Measurements from ENCODE around the gene RGS5.

RGS5 gene

GRCh38 chr1:163137556-163138265 is 65.0 kb downstream of the RGS5 start:
- Histone ChIP-seq H3K27ac (no peak overlapping the region), H3K27me3 (no peaks in the 10 kb centered on the region), H3K36me3 (peaks cover 0 to 4% (median 0%) of the 10 kb centered on the region in 3 donors), H3K9me3 (no peaks in the 10 kb centered on the region), H3K4me3 (no peak overlapping the region), H3K4me1 (no peaks in the 10 kb centered on the region)
- DNase-seq: no peak
- no peak for TF ChIP-seq CTCF (IDR thresholded peaks at IDR 0.05)
- intact Hi-C loops (cut with DNase I; ENCODE audit: low total_unique reads): no loop called here

- Histone ChIP-seq H3K36me3 (no peaks in the 10 kb centered on the region), H3K4me1 (peaks cover 0 to 45% (median 2%) of the 10 kb centered on the region in 4 donors), H3K27ac (peak overlapping the region in 1 of 2 donors; percentile 31), H3K4me3 (no peak overlapping the region), H3K9me3 (no peaks in the 10 kb centered on the region), H3K27me3 (no peaks in the 10 kb centered on the region)
- TF ChIP-seq CTCF (IDR thresholded peaks at IDR 0.05): no peak
- DNase-seq: no peak
- intact Hi-C loops (cut with DNase I; ENCODE audit: low total_unique reads): no loop called here
Measured at GRCh38 chr1:163131981-163132380, 70.7 kb downstream of the RGS5 start.

GRCh38 chr1:163130225-163130856 is 72.4 kb downstream of the RGS5 start:
- no peak for TF ChIP-seq CTCF (IDR thresholded peaks at IDR 0.05)
- Histone ChIP-seq H3K4me3 (no peak overlapping the region), H3K4me1 (peaks cover 0 to 61% (median 2%) of the 10 kb centered on the region in 4 donors), H3K9me3 (no peaks in the 10 kb centered on the region), H3K27me3 (no peaks in the 10 kb centered on the region), H3K36me3 (no peaks in the 10 kb centered on the region), H3K27ac (peak overlapping the region in 1 of 2 donors; percentile 75)
- intact Hi-C loops (cut with DNase I; ENCODE audit: low total_unique reads): no loop called here
- no peak for DNase-seq

GRCh38 chr1:163128282-163128681 is 74.4 kb downstream of the RGS5 start:
- intact Hi-C loops (cut with DNase I; ENCODE audit: low total_unique reads): no loop called here
- Histone ChIP-seq H3K27ac (peak overlapping the region in 1 of 2 donors; percentile 75), H3K36me3 (no peaks in the 10 kb centered on the region), H3K27me3 (no peaks in the 10 kb centered on the region), H3K4me1 (peaks cover 0 to 77% (median 4%) of the 10 kb centered on the region in 4 donors), H3K9me3 (no peaks in the 10 kb centered on the region), H3K4me3 (no peak overlapping the region)
- no peak for DNase-seq
- TF ChIP-seq CTCF (IDR thresholded peaks at IDR 0.05): no peak

- DNase-seq: no peak
- TF ChIP-seq CTCF (IDR thresholded peaks at IDR 0.05): no peak
- H3K36me3 ChIP-seq: no peaks in the 10 kb centered on the region
- H3K4me1 ChIP-seq: peaks cover 0 to 60% (median 4%) of the 10 kb centered on the region in 4 donors
- peak overlapping the region in 1 of 2 donors; percentile 12 for H3K4me3 ChIP-seq
- H3K27ac ChIP-seq: peak overlapping the region; percentile 59 to 75
- H3K9me3 ChIP-seq: no peaks in the 10 kb centered on the region
- H3K27me3 ChIP-seq: no peaks in the 10 kb centered on the region
- intact Hi-C loops (cut with DNase I; ENCODE audit: low total_unique reads): no loop called here
Measured at GRCh38 chr1:163124812-163125211, 77.9 kb downstream of the RGS5 start.
